ENCODE measurements around the gene ATP7B. TPM values are rescaled to one million over a fixed set of nuclear protein-coding genes. Genes with fewer than 3 reads are reported as not detected.

ATP7B gene
- total RNA-seq, 1 experiment from 2014 or later = 0.84 TPM

DNA sequence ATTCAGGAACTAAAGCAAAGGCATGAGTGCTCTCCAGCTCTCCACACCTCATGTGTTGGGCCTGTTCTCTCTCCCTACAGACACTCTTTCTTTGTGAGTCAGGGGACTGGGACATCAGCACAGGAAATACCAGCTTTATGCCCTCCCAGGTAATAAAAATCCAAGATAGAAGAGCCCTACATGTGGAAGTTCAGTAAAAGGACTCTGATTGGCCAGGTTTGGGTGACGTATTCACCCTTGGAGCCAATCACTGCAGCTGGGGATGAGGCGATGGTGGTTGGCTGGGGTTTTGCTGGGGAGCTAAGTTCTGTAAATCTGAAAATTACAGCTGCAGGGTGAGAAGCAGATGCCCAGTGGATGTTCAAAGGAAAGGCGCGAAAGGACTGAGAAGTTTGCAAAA is 117.0 kb downstream of the ATP7B start:
- no peak for DNase-seq (ENCODE audit: low read depth)

DNA sequence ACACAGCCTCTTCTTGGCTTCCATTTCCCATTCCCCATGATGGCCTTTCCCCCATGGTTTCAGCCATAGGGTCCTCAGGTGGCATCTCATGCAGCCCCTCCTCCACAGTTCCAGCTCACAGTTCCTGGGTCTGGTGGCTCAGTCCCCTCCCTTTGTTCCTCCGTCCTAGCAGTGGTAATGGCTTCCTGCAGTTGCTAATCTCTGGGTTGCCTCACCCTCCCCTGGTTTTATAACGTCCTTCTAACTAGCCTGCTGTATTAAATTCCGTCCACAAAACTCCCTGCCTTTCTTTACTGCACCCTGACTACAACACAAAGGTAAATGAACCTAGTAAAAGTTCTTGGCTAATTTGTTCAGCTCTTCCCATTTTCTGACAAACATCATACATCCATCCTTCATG is 118.6 kb downstream of the ATP7B start:
- DNase-seq (ENCODE audit: low read depth) = no peak

DNA sequence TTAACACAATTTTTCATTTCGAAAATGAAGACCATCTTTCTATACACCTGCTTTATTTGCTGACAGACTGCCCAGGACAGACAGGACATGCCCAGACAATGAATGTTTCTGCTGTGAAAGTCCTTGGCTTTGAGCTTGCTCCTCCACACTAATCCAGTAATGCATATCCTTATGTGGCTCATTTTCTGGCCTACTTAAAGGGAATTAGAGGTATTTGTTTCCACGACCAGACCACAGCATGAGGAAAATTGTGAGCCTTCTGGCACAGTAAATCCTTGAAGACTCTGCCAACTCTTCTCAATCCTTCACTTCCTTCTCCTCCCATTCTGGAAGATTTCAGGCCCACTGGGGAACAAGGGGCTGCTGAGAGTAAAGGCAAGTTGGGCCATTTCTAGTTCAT is 123.8 kb downstream of the ATP7B start:
- DNase-seq (ENCODE audit: low read depth) = no peak

DNA sequence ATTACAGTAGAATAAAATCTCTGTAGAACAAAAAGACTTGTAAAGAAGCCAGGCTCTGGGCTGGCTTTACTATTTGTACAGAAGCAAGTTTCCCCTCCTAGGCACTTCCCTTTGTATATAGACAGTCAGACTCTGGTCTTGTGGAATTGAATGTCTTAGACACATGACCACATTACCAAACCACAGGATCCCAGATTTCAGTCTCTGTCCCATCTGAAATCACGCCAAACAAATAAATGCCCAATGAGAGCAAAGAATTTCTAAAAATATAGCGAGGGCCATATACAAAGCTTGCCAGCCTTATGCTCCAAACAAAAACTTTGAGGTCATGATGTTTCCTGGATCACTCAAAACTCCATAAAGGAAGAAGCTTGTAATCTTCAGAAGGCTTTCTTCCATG is 125.6 kb downstream of the ATP7B start:
- no peak for DNase-seq (ENCODE audit: low read depth)

DNA sequence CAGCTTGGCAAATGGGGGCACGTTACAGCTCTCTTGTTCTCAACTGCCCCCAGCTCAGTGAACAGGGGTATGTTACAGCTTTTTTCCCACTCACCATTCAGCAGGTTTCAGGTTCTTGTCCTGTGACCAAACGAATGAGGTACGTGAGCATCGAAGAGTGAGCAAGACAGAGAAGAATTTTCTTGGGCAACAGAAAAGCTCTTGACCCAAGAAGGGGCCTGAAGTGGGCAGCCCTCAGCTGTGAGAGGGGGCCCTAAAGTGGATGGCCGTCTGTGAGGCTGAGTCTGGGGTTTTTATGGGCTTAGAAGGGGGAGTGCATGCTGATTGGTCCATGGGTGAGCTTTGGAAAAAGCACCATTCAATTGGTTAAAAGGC is 128.0 kb downstream of the ATP7B start:
- DNase-seq (ENCODE audit: low read depth) = no peak

Other genes starting within 250 kb of the ATP7B start
- gene DHRS12, start 207.3 kb downstream of the ATP7B start, total RNA-seq (2014; rRNA removed; shearing (Covaris generic)) = 2.8 and 3.6 TPM in 2 replicates
- gene TMEM272, start 166.3 kb downstream of the ATP7B start, total RNA-seq (2014; rRNA removed; shearing (Covaris generic)) = not detected in 2 replicates
- not detected in 2 replicates for gene CCDC70, start 149.5 kb downstream of the ATP7B start, total RNA-seq (2014; rRNA removed; shearing (Covaris generic))
- 7.2 and 9.4 TPM in 2 replicates for gene ALG11, start 948 bp upstream of the ATP7B start, total RNA-seq (2014; rRNA removed; shearing (Covaris generic))
- gene UTP14C, start 13.2 kb upstream of the ATP7B start, total RNA-seq (2014; rRNA removed; shearing (Covaris generic)) = 7.0 and 7.1 TPM in 2 replicates
- not detected in 2 replicates for gene NEK5, start 117.6 kb upstream of the ATP7B start, total RNA-seq (2014; rRNA removed; shearing (Covaris generic))
- gene NEK3, start 148.1 kb upstream of the ATP7B start, total RNA-seq (2014; rRNA removed; shearing (Covaris generic)) = 9.9 and 12.6 TPM in 2 replicates